GM23248 (cell line): ENCODE data around the gene ZNF236.

Source experiments
- EZH2 ChIP-seq: fragments of 200-600 bp; sonication (generic); IDR thresholded peaks from 2 replicates; pipeline ENCODE4 v1.6.1; 2018; ENCODE audit warnings: antibody characterized with exemption, mild to moderate bottlenecking; ENCODE audit not compliant: insufficient read depth, poor library complexity, severe bottlenecking
- EZH2phosphoT487 ChIP-seq: fragments of 200-600 bp; sonication (generic); IDR thresholded peaks from 2 replicates; pipeline ENCODE4 v1.6.1; 2018; ENCODE audit warnings: antibody characterized with exemption, moderate library complexity, mild to moderate bottlenecking, low read depth; ENCODE audit not compliant: insufficient read depth

- TF ChIP-seq EZH2phosphoT487 (no peak), EZH2 (no peak)
Measured at GRCh38 chr18:76892832-76893231, 70.5 kb downstream of the ZNF236 start.
